ENCODE measurements around the gene CBFA2T3. TPM values are rescaled to one million over a fixed set of nuclear protein-coding genes. Genes with fewer than 3 reads are reported as not detected.
"Not testable (repeated sequence)": the region's sequence is repeated elsewhere in the genome, so short reads cannot be mapped to it uniquely, and the experiment has no call there.

Gene CBFA2T3
- total and polyA plus RNA-seq, 5 experiments from 2014 or later, result 0.04 to 2.0 (median 1.5) TPM; not detected in 2

DNA sequence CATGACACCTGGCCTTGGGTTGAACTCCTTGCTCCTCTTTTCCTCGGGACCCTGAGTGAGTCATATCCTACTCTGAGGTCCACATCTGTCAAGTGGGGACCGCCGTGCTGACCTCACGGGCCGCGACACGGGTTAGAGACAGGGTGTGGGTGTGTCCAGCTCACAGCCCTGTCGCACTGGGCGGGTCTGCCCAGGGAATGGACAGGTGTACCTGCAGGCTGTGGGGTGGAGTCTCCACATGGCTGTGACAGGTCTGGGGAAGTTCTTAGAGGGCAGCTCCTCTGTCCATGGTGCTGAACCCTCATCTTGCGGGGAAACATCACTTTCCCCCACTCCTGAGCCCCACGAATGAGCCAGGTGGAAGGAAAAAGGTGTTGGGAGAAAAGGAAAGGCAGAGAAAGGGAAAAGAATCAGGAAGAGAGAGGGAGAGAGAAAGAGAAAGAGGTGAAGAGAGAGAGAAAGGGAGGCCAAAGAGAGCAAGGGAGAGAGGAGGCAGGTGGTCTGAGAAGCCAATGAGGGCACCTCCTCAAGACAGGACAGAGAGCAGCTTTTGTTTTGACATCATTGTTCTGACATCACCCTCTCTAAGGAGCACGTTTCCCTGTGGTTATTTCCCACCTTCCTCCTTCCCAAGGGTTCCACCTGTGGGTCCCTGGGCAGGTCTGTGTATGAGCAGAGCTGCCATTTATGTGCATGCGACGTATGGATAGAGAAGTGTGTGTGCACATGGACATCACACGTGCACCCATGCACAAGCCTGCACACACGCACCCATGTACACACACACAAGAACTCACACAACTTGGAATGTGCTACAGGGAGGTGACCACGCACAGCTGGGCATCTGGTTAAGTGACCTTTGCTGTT, 32.6 kb upstream of the CBFA2T3 start:
- H3K9me3 Mint-ChIP-seq, result peaks cover 0 to 10% (median 2%) of the 10 kb centered on the region in 9 donors
- POLR2A ChIA-PET, result no interaction called here
- ATAC-seq (peak in 1 of 2 donors; percentile 30), DNase-seq (peak in 6 of 10 donors; percentile 15 to 64 (median 35))
- no peak overlapping the region for H3K4me3 Mint-ChIP-seq
- H3K36me3 Mint-ChIP-seq, result peaks cover 0 to 1% (median 0%) of the 10 kb centered on the region in 3 donors
- H3K27ac Mint-ChIP-seq, result peak overlapping the region in 2 of 10 donors; percentile 56 to 67
- peaks cover 0 to 9% (median 3%) of the 10 kb centered on the region in 4 donors for H3K4me1 Mint-ChIP-seq
- H3K27me3 Mint-ChIP-seq, result peaks cover 17 to 59% (median 34%) of the 10 kb centered on the region in 5 donors

DNA sequence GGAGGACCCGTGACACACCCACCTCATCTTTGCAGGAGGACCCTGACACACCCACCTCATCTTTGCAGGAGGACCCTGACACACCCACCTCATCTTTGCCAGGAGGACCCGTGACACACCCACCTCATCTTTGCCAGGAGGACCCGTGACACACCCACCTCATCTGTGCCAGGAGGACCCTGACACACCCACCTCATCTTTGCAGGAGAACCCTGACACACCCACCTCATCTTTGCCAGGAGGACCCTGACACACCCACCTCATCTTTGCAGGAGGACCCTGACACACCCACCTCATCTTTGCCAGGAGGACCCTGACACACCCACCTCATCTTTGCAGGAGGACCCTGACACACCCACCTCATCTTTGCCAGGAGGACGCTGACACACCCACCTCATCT, 31.8 kb upstream of the CBFA2T3 start:
- Mint-ChIP-seq H3K4me1 (peaks cover 6 to 14% (median 9%) of the 10 kb centered on the region in 4 donors), H3K27me3 (peaks cover 18 to 62% (median 40%) of the 10 kb centered on the region in 5 donors)
- ATAC-seq, DNase-seq, H3K36me3 Mint-ChIP-seq, H3K27ac Mint-ChIP-seq, POLR2A ChIA-PET, H3K9me3 Mint-ChIP-seq, H3K4me3 Mint-ChIP-seq: not testable (repeated sequence)

DNA sequence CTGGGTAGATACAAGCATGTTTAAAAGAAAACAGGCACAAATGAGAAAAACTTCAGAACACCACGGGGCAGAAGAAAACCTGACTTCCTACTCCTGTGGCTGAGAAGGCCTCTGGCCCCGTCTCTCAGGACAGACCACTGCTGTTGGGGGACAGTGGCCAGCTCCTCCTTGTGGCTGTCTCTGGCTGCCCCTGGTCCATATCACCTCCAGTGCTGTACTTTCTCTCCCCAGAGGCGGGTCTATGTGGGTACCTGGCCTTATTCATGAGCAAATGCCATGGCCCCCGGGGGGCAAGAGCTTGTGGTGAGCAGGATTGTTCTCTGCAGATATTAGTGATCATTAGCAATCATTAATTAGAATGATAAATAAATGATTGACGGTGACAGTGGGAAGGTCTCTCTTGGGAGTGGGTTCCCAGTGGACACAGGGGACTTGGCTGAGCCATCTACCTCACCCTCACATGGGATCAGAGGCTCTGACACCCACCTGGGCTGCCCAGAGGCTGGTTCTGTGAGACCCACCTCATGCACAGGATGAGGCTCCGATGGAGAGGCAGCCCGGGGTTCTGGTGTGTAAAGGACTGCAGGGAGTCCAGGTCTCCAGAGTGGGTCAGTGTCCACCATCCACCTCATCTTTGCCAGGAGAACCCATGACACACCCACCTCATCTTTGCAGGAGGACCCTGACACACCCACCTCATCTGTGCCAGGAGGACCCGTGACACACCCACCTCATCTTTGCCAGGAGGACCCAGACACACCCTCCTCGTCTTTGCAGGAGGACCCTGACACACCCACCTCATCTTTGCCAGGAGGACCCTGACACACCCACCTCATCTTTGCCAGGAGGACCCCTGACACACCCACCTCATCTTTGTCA, 30.6 kb upstream of the CBFA2T3 start:
- peaks cover 9 to 15% (median 13%) of the 10 kb centered on the region in 4 donors for H3K4me1 Mint-ChIP-seq
- H3K36me3 Mint-ChIP-seq, result peaks cover 0 to 1% (median 0%) of the 10 kb centered on the region in 3 donors
- no peak for ATAC-seq
- peaks cover 0 to 10% (median 2%) of the 10 kb centered on the region in 9 donors for H3K9me3 Mint-ChIP-seq
- H3K27ac Mint-ChIP-seq, result peak overlapping the region in 1 of 10 donors; percentile 40
- no peak overlapping the region for H3K4me3 Mint-ChIP-seq
- POLR2A ChIA-PET, result no interaction called here
- DNase-seq, result peak in 1 of 10 donors; percentile 27
- peaks cover 15 to 57% (median 35%) of the 10 kb centered on the region in 5 donors for H3K27me3 Mint-ChIP-seq

- Mint-ChIP-seq H3K27ac (no peak overlapping the region), H3K4me1 (peaks cover 9 to 15% (median 13%) of the 10 kb centered on the region in 4 donors), H3K9me3 (peaks cover 0 to 10% (median 2%) of the 10 kb centered on the region in 9 donors), H3K36me3 (peaks cover 0 to 1% (median 0%) of the 10 kb centered on the region in 3 donors), H3K4me3 (peak overlapping the region in 1 of 10 donors; percentile 29), H3K27me3 (peaks cover 17 to 59% (median 26%) of the 10 kb centered on the region in 5 donors)
- ATAC-seq (no peak), DNase-seq (peak in 1 of 10 donors; percentile 57)
- POLR2A ChIA-PET, result no interaction called here
Observed at GRCh38 chr16:89006036-89006752, 29.2 kb upstream of the CBFA2T3 start.

GRCh38 chr16:89005201-89006035, 28.4 kb upstream of the CBFA2T3 start:
- Mint-ChIP-seq H3K27me3 (peaks cover 17 to 64% (median 26%) of the 10 kb centered on the region in 5 donors), H3K27ac (peak overlapping the region in 1 of 10 donors; percentile 32), H3K4me3 (peak overlapping the region in 1 of 10 donors; percentile 54), H3K36me3 (peaks cover 0 to 1% (median 0%) of the 10 kb centered on the region in 3 donors), H3K9me3 (peaks cover 0 to 10% (median 2%) of the 10 kb centered on the region in 9 donors), H3K4me1 (peaks cover 9 to 15% (median 13%) of the 10 kb centered on the region in 4 donors)
- peak in 1 of 10 donors; percentile 37 for DNase-seq
- no peak for ATAC-seq
- POLR2A ChIA-PET, result no interaction called here

DNA sequence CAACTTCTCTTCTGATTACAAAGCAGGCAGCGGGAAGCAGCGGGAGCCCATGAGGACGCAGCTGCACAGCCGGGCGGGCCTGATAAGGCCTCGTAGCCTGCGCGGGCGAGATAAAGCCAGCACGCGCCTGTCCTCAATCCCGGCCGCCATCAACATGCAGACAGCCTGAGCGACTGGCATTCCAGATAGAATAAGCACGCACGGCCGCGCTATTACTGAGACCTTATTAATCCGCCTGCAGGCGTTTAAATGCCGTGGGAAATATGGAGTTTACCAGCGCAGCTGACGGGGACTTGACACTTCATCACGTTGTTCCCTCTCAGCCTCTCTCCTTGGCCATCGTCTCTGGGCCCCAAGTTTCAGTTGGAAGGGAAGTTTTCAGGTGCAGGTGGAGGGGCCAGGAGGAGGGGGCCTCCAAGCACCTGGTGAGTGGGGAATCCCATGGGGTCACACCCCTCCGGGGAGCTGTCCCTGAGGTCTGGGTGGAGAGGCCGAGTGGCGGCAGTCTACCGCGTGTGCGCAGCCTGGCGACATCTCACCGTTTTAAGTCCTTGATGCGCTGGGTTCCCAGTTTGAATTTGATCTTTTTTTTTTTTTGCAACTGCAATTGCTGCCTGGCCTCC, 27.3 kb upstream of the CBFA2T3 start:
- Mint-ChIP-seq H3K36me3 (peaks cover 0 to 2% (median 0%) of the 10 kb centered on the region in 3 donors), H3K27me3 (peaks cover 10 to 60% (median 27%) of the 10 kb centered on the region in 5 donors), H3K9me3 (peaks cover 0 to 5% (median under 1%) of the 10 kb centered on the region in 9 donors), H3K4me3 (peak overlapping the region in 2 of 10 donors; percentile 14 to 39), H3K27ac (peak overlapping the region in 1 of 10 donors; percentile 74), H3K4me1 (peaks cover 11 to 22% (median 15%) of the 10 kb centered on the region in 4 donors)
- no peak for ATAC-seq
- POLR2A ChIA-PET, result no interaction called here
- DNase-seq, result peak in 1 of 10 donors; percentile 36

DNA sequence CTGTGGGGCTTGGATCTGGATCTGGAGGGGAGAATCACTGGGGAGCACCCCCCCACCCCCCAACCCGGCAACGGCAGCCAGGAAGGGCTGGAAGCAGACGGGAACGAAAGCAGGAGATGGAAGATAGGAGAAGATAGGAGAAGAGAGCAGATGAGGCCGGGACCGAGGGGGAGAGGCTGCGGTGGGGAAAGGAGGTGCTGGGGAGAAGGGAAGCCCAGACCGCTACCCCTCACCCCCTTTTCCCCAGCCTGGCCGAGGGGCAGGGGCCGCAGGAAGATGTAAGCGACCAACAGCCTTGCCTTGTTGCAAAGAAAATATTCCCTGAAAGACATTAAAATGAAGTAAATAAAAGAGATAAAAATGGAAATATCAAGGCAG, 26.8 kb upstream of the CBFA2T3 start:
- H3K4me1 Mint-ChIP-seq, result peaks cover 14 to 27% (median 18%) of the 10 kb centered on the region in 4 donors
- POLR2A ChIA-PET, result no interaction called here
- ATAC-seq (no peak), DNase-seq (no peak)
- peak overlapping the region in 1 of 10 donors; percentile 74 for H3K27ac Mint-ChIP-seq
- H3K36me3 Mint-ChIP-seq, result peaks cover 0 to 5% (median 2%) of the 10 kb centered on the region in 3 donors
- peaks cover 0 to 6% (median 3%) of the 10 kb centered on the region in 9 donors for H3K9me3 Mint-ChIP-seq
- no peak overlapping the region for H3K4me3 Mint-ChIP-seq
- H3K27me3 Mint-ChIP-seq, result peaks cover 13 to 62% (median 30%) of the 10 kb centered on the region in 5 donors

- peaks cover 13 to 62% (median 30%) of the 10 kb centered on the region in 5 donors for H3K27me3 Mint-ChIP-seq
- DNase-seq (no peak), ATAC-seq (no peak)
- H3K9me3 Mint-ChIP-seq, result peaks cover 0 to 8% (median 3%) of the 10 kb centered on the region in 9 donors
- H3K4me1 Mint-ChIP-seq, result peaks cover 14 to 27% (median 18%) of the 10 kb centered on the region in 4 donors
- H3K4me3 Mint-ChIP-seq, result no peak overlapping the region
- POLR2A ChIA-PET, result no interaction called here
- no peak overlapping the region for H3K27ac Mint-ChIP-seq
- peaks cover 0 to 5% (median 2%) of the 10 kb centered on the region in 3 donors for H3K36me3 Mint-ChIP-seq
Observed at GRCh38 chr16:89002851-89003830, 26.1 kb upstream of the CBFA2T3 start.

DNA sequence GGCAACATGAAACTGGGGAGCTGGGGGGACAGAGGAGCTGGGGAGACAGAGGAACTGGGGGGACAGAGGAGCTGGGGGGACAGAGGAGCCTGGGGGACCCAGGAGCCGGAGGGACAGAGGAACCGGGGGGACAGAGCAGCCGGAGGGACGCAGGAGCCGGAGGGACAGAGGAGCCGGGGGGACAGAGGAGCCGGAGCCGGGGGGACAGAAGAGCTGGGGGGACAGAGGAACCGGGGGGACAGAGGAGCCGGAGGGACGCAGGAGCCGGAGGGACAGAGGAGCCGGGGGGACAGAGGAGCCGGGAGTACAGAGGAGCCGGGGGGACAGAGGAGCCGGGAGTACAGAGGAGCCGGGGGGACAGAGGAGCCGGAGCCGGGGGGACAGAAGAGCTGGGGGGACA, 25.1 kb upstream of the CBFA2T3 start:
- ATAC-seq, POLR2A ChIA-PET, H3K4me3 Mint-ChIP-seq, H3K36me3 Mint-ChIP-seq, DNase-seq, H3K27ac Mint-ChIP-seq: not testable (repeated sequence)
- Mint-ChIP-seq H3K27me3 (peaks cover 12 to 54% (median 26%) of the 10 kb centered on the region in 5 donors), H3K9me3 (peaks cover 0 to 11% (median 8%) of the 10 kb centered on the region in 9 donors), H3K4me1 (peaks cover 15 to 27% (median 19%) of the 10 kb centered on the region in 4 donors)

Data from naive thymus-derived CD8-positive, alpha-beta T cell (primary cell).